Measurements from ENCODE around the gene BMP2.

The BMP2 gene

GRCh38 chr20:6767536-6768227, at the start of gene BMP2:
Gene BMP2 (plus strand): TSS chr20:6767686. CDS start chr20:6770127, 2,441 bp downstream.
- DNase-seq = no peak

- no peak for DNase-seq
Measured at GRCh38 chr20:6718662-6719368, 48.7 kb upstream of the BMP2 start.

DNA sequence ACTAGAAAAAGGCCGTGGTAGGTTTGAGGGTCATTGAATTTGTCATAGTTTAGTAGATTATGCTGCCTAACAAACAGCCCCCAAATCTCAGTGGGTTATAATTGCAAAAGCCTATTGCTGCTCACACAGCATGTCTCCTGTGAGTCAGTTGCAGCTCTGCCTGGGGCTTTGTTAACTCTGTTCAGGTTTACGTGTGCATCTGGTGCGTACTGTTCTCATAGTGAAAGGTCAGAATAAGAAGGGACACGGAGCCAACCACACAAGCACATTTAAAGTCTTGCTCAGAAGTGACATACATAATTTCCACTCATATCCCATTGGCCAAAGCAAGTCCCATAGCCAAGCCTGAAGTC, 48.1 kb upstream of the BMP2 start:
- no peak for DNase-seq

DNA sequence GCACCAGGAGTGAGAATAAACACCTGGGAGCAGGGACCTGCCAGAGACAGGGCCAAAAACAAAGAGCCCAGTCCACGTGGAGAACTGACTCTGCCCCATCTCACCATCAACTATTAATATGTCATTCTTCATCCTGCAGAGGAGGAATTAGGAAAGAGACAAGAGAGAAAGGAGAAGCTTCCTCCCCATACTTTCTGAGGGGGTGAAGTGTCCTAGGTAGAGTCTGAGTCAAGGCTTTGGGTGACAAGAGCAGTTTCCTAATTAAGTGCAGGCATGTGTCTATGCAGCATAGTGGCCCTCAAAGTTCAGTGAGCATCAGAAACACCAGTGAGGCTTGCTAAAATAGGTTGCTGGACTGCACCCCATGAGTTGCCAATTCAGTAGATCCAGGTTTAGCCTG, 40.7 kb upstream of the BMP2 start:
- no peak for DNase-seq

DNA sequence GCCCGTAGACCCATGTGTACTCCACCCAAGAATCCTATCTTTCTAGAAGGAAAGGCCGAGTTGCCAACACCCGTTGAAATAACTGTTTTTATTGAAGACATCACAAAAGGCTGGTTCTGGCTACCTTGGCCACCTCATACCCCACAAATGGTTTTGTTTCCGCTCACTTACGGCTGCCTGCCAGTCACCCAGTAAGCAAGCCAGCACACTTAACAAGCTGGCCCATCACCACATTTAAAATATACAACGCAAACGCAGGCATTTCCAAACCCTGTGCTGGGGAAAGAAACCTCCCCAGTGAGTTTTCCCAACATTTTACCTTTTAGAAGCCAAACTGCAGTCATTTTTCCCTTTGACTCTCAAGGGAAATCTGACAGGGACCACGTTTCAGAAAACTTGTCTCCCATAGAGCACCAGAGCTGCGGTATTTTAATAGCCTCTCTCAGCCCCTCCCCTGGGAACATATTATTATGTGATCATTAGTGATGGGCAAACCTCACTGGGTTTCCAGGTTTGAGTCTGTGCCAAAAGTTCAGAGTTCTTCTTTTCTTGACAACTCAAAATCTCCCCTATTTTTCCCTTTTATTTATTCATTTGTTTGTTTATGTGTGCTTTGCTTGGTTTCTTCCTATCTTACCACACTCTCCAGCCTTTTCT, 36.7 kb upstream of the BMP2 start:
- no peak for DNase-seq

- DNase-seq = no peak
Measured at GRCh38 chr20:6732001-6732447, 35.5 kb upstream of the BMP2 start.

GRCh38 chr20:6732851-6733250, 34.6 kb upstream of the BMP2 start:
- DNase-seq = no peak

GRCh38 chr20:6733965-6734364, 33.5 kb upstream of the BMP2 start:
- no peak for DNase-seq

GRCh38 chr20:6735942-6736845, 31.3 kb upstream of the BMP2 start:
- DNase-seq = no peak

- DNase-seq = no peak
Measured at GRCh38 chr20:6739406-6739805, 28.1 kb upstream of the BMP2 start.

GRCh38 chr20:6740096-6740495, 27.4 kb upstream of the BMP2 start:
- no peak for DNase-seq

GRCh38 chr20:6744180-6744579, 23.3 kb upstream of the BMP2 start:
- DNase-seq = no peak

- DNase-seq = no peak
Measured at GRCh38 chr20:6744805-6745204, 22.7 kb upstream of the BMP2 start.

DNA sequence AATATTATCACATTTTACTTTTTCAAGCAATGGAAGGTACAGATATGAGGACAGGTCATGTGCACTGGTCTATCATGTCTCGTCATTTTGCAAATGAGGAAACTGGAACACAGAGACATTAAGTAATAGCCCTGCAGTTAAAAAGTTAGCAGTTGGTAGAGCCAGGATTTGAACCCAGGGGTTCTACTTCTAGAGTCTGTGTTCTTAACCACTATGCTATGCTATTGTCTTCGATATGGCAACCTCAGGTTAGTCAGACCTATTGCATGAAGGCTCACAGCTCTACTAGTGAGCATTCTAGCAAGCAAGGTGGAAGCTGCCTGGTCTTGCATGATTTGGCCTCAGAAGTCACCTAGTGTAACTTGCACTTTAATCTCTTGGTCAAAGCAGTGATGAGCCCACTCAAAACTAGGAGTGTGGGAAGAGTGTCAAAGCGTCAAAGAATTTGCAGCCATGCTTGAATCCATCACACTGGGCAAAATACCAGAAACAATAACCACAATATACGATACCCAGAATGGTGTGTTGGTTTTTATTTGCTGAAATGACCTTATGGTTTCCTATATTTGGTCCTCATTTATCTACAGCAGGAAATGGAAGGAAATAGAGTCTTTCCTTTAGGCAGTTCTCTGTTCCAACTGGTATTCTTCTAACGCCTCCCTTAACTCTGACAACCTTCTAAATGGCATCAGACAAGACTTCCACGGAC, 20.4 kb upstream of the BMP2 start:
- no peak for DNase-seq

- no peak for DNase-seq
Measured at GRCh38 chr20:6750438-6750837, 17.0 kb upstream of the BMP2 start.

- no peak for DNase-seq
Measured at GRCh38 chr20:6756693-6757595, 10.5 kb upstream of the BMP2 start.

GRCh38 chr20:6764619-6765018, 2.9 kb upstream of the BMP2 start:
- no peak for DNase-seq

- DNase-seq = no peak
Measured at GRCh38 chr20:6765469-6766058, 1.9 kb upstream of the BMP2 start.

- DNase-seq = no peak
Measured at GRCh38 chr20:6766433-6766832, 1.1 kb upstream of the BMP2 start.

DNA sequence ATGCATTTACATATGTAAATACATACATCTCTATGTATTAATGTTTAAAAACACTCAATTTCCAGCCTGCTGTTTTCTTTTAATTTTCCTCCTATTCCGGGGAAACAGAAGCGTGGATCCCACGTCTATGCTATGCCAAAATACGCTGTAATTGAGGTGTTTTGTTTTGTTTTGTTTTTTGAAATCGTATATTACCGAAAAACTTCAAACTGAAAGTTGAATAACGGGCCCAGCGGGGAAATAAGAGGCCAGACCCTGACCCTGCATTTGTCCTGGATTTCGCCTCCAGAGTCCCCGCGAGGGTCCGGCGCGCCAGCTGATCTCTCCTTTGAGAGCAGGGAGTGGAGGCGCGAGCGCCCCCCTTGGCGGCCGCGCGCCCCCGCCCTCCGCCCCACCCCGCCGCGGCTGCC, 355 bp upstream of the BMP2 start:
- DNase-seq = no peak
